Mucosa of stomach (tissue), 1 donor: ENCODE results near the gene HOXA5.

Experiments used
- H3K27me3 ChIP-seq: one replicate; pipeline ENCODE4 v1.7.0; 2013; ENCODE audit warnings: mild to moderate bottlenecking, low read length; ENCODE audit not compliant: control insufficient read depth, insufficient read depth
- H3K36me3 ChIP-seq: one replicate; pipeline ENCODE4 v1.7.0; 2013; ENCODE audit warnings: low read length; ENCODE audit not compliant: control insufficient read depth, insufficient read depth
- H3K4me1 ChIP-seq: one replicate; pipeline ENCODE4 v1.7.0; 2013; ENCODE audit warnings: mild to moderate bottlenecking, low read length; ENCODE audit not compliant: control insufficient read depth, insufficient read depth
- H3K4me3 ChIP-seq: one replicate; pipeline ENCODE4 v1.7.0; 2013; ENCODE audit warnings: low read length
- H3K9ac ChIP-seq: one replicate; pipeline ENCODE4 v1.7.0; 2013; ENCODE audit warnings: mild to moderate bottlenecking, low read length, moderate library complexity
- H3K9me3 ChIP-seq: one replicate; pipeline ENCODE4 v1.7.0; 2013; ENCODE audit warnings: mild to moderate bottlenecking, low read length, moderate library complexity; ENCODE audit not compliant: control insufficient read depth
- donor health status: Pancreatic carcinoma.

The HOXA5 gene

GRCh38 chr7:27109466-27110185, 33.9 kb downstream of the HOXA5 start:
- Histone ChIP-seq H3K4me3 (no peak overlapping the region), H3K9ac (peak overlapping the region; percentile 83), H3K27me3 (no peaks in the 10 kb centered on the region)

GRCh38 chr7:27108390-27109127, 34.9 kb downstream of the HOXA5 start:
- Histone ChIP-seq H3K9me3 (no peaks in the 10 kb centered on the region), H3K27me3 (no peaks in the 10 kb centered on the region), H3K4me3 (peak overlapping the region; percentile 7), H3K9ac (peak overlapping the region; percentile 83), H3K36me3 (no peaks in the 10 kb centered on the region), H3K4me1 (peaks cover 65% of the 10 kb centered on the region)

More at GRCh38 chr7:27109466-27110185, 33.9 kb downstream of the HOXA5 start:
- no peaks in the 10 kb centered on the region for H3K36me3 ChIP-seq
- peaks cover 63% of the 10 kb centered on the region for H3K4me1 ChIP-seq
- H3K9me3 ChIP-seq: no peaks in the 10 kb centered on the region

- H3K9me3 ChIP-seq: no peaks in the 10 kb centered on the region
- H3K36me3 ChIP-seq: no peaks in the 10 kb centered on the region
- peaks cover 65% of the 10 kb centered on the region for H3K4me1 ChIP-seq
- H3K9ac ChIP-seq: peak overlapping the region; percentile 83
- H3K4me3 ChIP-seq: peak overlapping the region; percentile 10
- no peaks in the 10 kb centered on the region for H3K27me3 ChIP-seq
Measured at GRCh38 chr7:27107391-27108381, 35.8 kb downstream of the HOXA5 start.

- H3K36me3 ChIP-seq: no peaks in the 10 kb centered on the region
- H3K27me3 ChIP-seq: no peaks in the 10 kb centered on the region
- H3K9ac ChIP-seq: peak overlapping the region; percentile 83
- H3K9me3 ChIP-seq: no peaks in the 10 kb centered on the region
- H3K4me3 ChIP-seq: peak overlapping the region; percentile 33
- H3K4me1 ChIP-seq: peaks cover 58% of the 10 kb centered on the region
Measured at GRCh38 chr7:27106901-27107240, 36.6 kb downstream of the HOXA5 start.

GRCh38 chr7:27106181-27106900, 37.1 kb downstream of the HOXA5 start:
- no peaks in the 10 kb centered on the region for H3K36me3 ChIP-seq
- no peaks in the 10 kb centered on the region for H3K9me3 ChIP-seq
- H3K4me3 ChIP-seq: peak overlapping the region; percentile 33
- H3K9ac ChIP-seq: peak overlapping the region; percentile 83
- H3K4me1 ChIP-seq: peaks cover 53% of the 10 kb centered on the region
- H3K27me3 ChIP-seq: no peaks in the 10 kb centered on the region

GRCh38 chr7:27105301-27106031, 38.0 kb downstream of the HOXA5 start:
- no peaks in the 10 kb centered on the region for H3K9me3 ChIP-seq
- H3K4me1 ChIP-seq: peaks cover 52% of the 10 kb centered on the region
- H3K4me3 ChIP-seq: no peak overlapping the region
- H3K27me3 ChIP-seq: no peaks in the 10 kb centered on the region
- no peaks in the 10 kb centered on the region for H3K36me3 ChIP-seq
- H3K9ac ChIP-seq: peak overlapping the region; percentile 83

GRCh38 chr7:27104341-27105058, 39.0 kb downstream of the HOXA5 start:
- H3K9me3 ChIP-seq: no peaks in the 10 kb centered on the region
- H3K9ac ChIP-seq: peak overlapping the region; percentile 86
- H3K36me3 ChIP-seq: no peaks in the 10 kb centered on the region
- peaks cover 52% of the 10 kb centered on the region for H3K4me1 ChIP-seq
- no peak overlapping the region for H3K4me3 ChIP-seq
- no peaks in the 10 kb centered on the region for H3K27me3 ChIP-seq

GRCh38 chr7:27103489-27104226, 39.8 kb downstream of the HOXA5 start:
- peak overlapping the region; percentile 86 for H3K9ac ChIP-seq
- H3K36me3 ChIP-seq: no peaks in the 10 kb centered on the region
- H3K4me3 ChIP-seq: peak overlapping the region; percentile 61
- no peaks in the 10 kb centered on the region for H3K9me3 ChIP-seq
- no peaks in the 10 kb centered on the region for H3K27me3 ChIP-seq
- peaks cover 47% of the 10 kb centered on the region for H3K4me1 ChIP-seq

- H3K4me1 ChIP-seq: peaks cover 50% of the 10 kb centered on the region
- H3K36me3 ChIP-seq: no peaks in the 10 kb centered on the region
- H3K27me3 ChIP-seq: no peaks in the 10 kb centered on the region
- peak within 1 kb of the TSS; percentile 86 for H3K9ac ChIP-seq
- H3K9me3 ChIP-seq: no peaks in the 10 kb centered on the region
- H3K4me3 ChIP-seq: peak within 1 kb of the TSS; percentile 61
Measured at GRCh38 chr7:27102581-27103442, 40.7 kb downstream of the HOXA5 start, which contains the start of gene HOXA2. TSS of gene HOXA2 (minus strand) at chr7:27102683. CDS start at chr7:27102500, 183 bp downstream.
